ENCODE results near the gene SPRYD7. TPM values are rescaled to one million over a fixed set of nuclear protein-coding genes. Genes with fewer than 3 reads are reported as not detected.

Gene SPRYD7
- total RNA-seq, 4 donors from 2014 or later: 11.1 to 15.7 (median 13.1) TPM

- H3K36me3 ChIP-seq: no peaks in the 10 kb centered on the region
- no peaks in the 10 kb centered on the region for H3K27me3 ChIP-seq
- H3K4me1 ChIP-seq: no peaks in the 10 kb centered on the region
- H3K4me3 ChIP-seq: no peak overlapping the region
- TF ChIP-seq EP300 (IDR thresholded peaks at IDR 0.05; ENCODE audit: low read depth) (no peak), POLR2AphosphoS5 (IDR thresholded peaks at IDR 0.05) (no peak), CTCF (IDR thresholded peaks at IDR 0.05) (no peak), POLR2A (IDR thresholded peaks at IDR 0.05) (no peak)
- DNase-seq: no peak
- no peaks in the 10 kb centered on the region for H3K9me3 ChIP-seq
- intact Hi-C loops (cut with DNase I; ENCODE audit: low total_unique reads) (no loop called here), in situ Hi-C loops (cut with MboI; ENCODE audit: low pct_ligation_motif_present in 1 of 4, low pct_unique_long_range_greater_than_20kb in 1 of 4, low sequenced_read_pairs in 3 of 4) (no loop called here)
- no peak overlapping the region for H3K27ac ChIP-seq
- 70 to 74% methylated on average over 1 to 3 of the region's 3 CpGs for WGBS, 2 donors (ENCODE audit: low coverage in 1 of 2)
Observed at GRCh38 chr13:49897713-49898112, 38.4 kb downstream of the SPRYD7 start.

- H3K27ac ChIP-seq: no peak overlapping the region
- no peak overlapping the region for H3K4me3 ChIP-seq
- H3K4me1 ChIP-seq: no peaks in the 10 kb centered on the region
- H3K36me3 ChIP-seq: no peaks in the 10 kb centered on the region
- WGBS, 2 donors (ENCODE audit: low coverage in 1 of 2): 89 to 92% methylated on average over 3 to 4 of the region's 4 CpGs
- H3K27me3 ChIP-seq: no peaks in the 10 kb centered on the region
- TF ChIP-seq CTCF (IDR thresholded peaks at IDR 0.05): no peak
- TF ChIP-seq POLR2A (IDR thresholded peaks at IDR 0.05): no peak
- TF ChIP-seq POLR2AphosphoS5 (IDR thresholded peaks at IDR 0.05): no peak
- TF ChIP-seq EP300 (IDR thresholded peaks at IDR 0.05; ENCODE audit: low read depth): no peak
- H3K9me3 ChIP-seq: no peaks in the 10 kb centered on the region
- in situ Hi-C loops (cut with MboI; ENCODE audit: low pct_ligation_motif_present in 1 of 4, low pct_unique_long_range_greater_than_20kb in 1 of 4, low sequenced_read_pairs in 3 of 4): no loop called here
- intact Hi-C loops (cut with DNase I; ENCODE audit: low total_unique reads): no loop called here
- no peak for DNase-seq
Observed at GRCh38 chr13:49895826-49896225, 40.3 kb downstream of the SPRYD7 start.

- no peak for DNase-seq
- Histone ChIP-seq H3K27ac (no peak overlapping the region), H3K9me3 (no peaks in the 10 kb centered on the region), H3K4me3 (no peak overlapping the region), H3K27me3 (no peaks in the 10 kb centered on the region), H3K4me1 (no peaks in the 10 kb centered on the region), H3K36me3 (no peaks in the 10 kb centered on the region)
- intact Hi-C loops (cut with DNase I; ENCODE audit: low total_unique reads): no loop called here
- in situ Hi-C loops (cut with MboI; ENCODE audit: low pct_ligation_motif_present in 1 of 4, low pct_unique_long_range_greater_than_20kb in 1 of 4, low sequenced_read_pairs in 3 of 4): no loop called here
- 88% methylated on average over 3 of the region's 3 CpGs; no CpG with 5 or more reads in 1 of the 2 donors for WGBS, 2 donors (ENCODE audit: low coverage in 1 of 2)
- TF ChIP-seq CTCF (IDR thresholded peaks at IDR 0.05) (no peak), POLR2A (IDR thresholded peaks at IDR 0.05) (no peak), EP300 (IDR thresholded peaks at IDR 0.05; ENCODE audit: low read depth) (no peak), POLR2AphosphoS5 (IDR thresholded peaks at IDR 0.05) (no peak)
Observed at GRCh38 chr13:49893591-49893990, 42.5 kb downstream of the SPRYD7 start.

- no peaks in the 10 kb centered on the region for H3K9me3 ChIP-seq
- TF ChIP-seq POLR2AphosphoS5 (IDR thresholded peaks at IDR 0.05) (no peak), EP300 (IDR thresholded peaks at IDR 0.05; ENCODE audit: low read depth) (no peak), POLR2A (IDR thresholded peaks at IDR 0.05) (no peak), CTCF (IDR thresholded peaks at IDR 0.05) (no peak)
- intact Hi-C loops (cut with DNase I; ENCODE audit: low total_unique reads): no loop called here
- H3K27ac ChIP-seq: no peak overlapping the region
- no peaks in the 10 kb centered on the region for H3K4me1 ChIP-seq
- no peaks in the 10 kb centered on the region for H3K27me3 ChIP-seq
- no peak for DNase-seq
- no peak overlapping the region for H3K4me3 ChIP-seq
- in situ Hi-C loops (cut with MboI; ENCODE audit: low pct_ligation_motif_present in 1 of 4, low pct_unique_long_range_greater_than_20kb in 1 of 4, low sequenced_read_pairs in 3 of 4): no loop called here
- no peaks in the 10 kb centered on the region for H3K36me3 ChIP-seq
- whole genome bisulfite sequencing, 2 donors (ENCODE audit: low coverage in 1 of 2): 86% methylated on average over 15 of the region's 15 CpGs; no CpG with 5 or more reads in 1 of the 2 donors
Observed at GRCh38 chr13:49890376-49890775, 45.8 kb downstream of the SPRYD7 start.
